ENCODE measurements around the gene SCAF1. TPM values are rescaled to one million over a fixed set of nuclear protein-coding genes. Genes with fewer than 3 reads are reported as not detected.

Gene SCAF1
- total RNA-seq, 1 experiment from 2014 or later, result 103 TPM

GRCh38 chr19:49689133-49690078 lies 47.4 kb downstream of the SCAF1 start, which contains the start of gene ADM5:
ADM5 (plus strand) TSS chr19:49689594; CDS start chr19:49689838, 244 bp downstream.
- peaks cover 3% of the 10 kb centered on the region for H3K9me3 Mint-ChIP-seq
- peak; percentile 56 for TF ChIP-seq CTCF (IDR thresholded peaks at IDR 0.05)
- TF ChIP-seq ESRRA (CRISPR knock-in tag; IDR thresholded peaks at IDR 0.05; ENCODE audit: borderline replicate concordance), result 0 out of 2 replicates have a peak, but pooled peaks have one; percentile 34
- TF ChIP-seq ETV6 (CRISPR knock-in tag; IDR thresholded peaks at IDR 0.05), result peak; percentile 18; the same call in 1 of the 2 replicates
- TF ChIP-seq ATF3 (CRISPR knock-in tag; conservative IDR thresholded peaks at IDR 0.05), result no peak
- TF ChIP-seq CREM (CRISPR knock-in tag; IDR thresholded peaks at IDR 0.05), result no peak
- TF ChIP-seq IRF1 (CRISPR knock-in tag; IDR thresholded peaks at IDR 0.05), result 0 out of 2 replicates have a peak, but pooled peaks have one; percentile 32
- TF ChIP-seq GRHL2 (CRISPR knock-in tag; IDR thresholded peaks at IDR 0.05; ENCODE audit: insufficient replicate concordance, severe bottlenecking), result no peak
- TF ChIP-seq ZBTB21 (CRISPR knock-in tag; IDR thresholded peaks at IDR 0.05; ENCODE audit: borderline replicate concordance), result no peak
- TF ChIP-seq USF2 (CRISPR knock-in tag; IDR thresholded peaks at IDR 0.05), result no peak
- no peak for TF ChIP-seq FOXJ3 (CRISPR knock-in tag; IDR thresholded peaks at IDR 0.05; ENCODE audit: borderline replicate concordance)
- 0 out of 2 replicates have a peak, but pooled peaks have one; percentile 17 for TF ChIP-seq ZNF423 (CRISPR knock-in tag; IDR thresholded peaks at IDR 0.05)
- 0 out of 2 replicates have a peak, but pooled peaks have one; percentile 9 for TF ChIP-seq NFATC4 (CRISPR knock-in tag; IDR thresholded peaks at IDR 0.05)
- TF ChIP-seq PRDM15 (CRISPR knock-in tag; IDR thresholded peaks at IDR 0.05), result peak; percentile 30; the same call in 1 of the 2 replicates
- TF ChIP-seq ZNF121 (CRISPR knock-in tag; IDR thresholded peaks at IDR 0.05), result peak; percentile 99
- peak; percentile 72; the same call in 1 of the 2 replicates for TF ChIP-seq KAT7 (CRISPR knock-in tag; IDR thresholded peaks at IDR 0.05; ENCODE audit: borderline replicate concordance)
- TF ChIP-seq RELA (CRISPR knock-in tag; IDR thresholded peaks at IDR 0.05; ENCODE audit: borderline replicate concordance), result peak; percentile 70; the same call in 1 of the 2 replicates
- no peak for TF ChIP-seq ZNF219 (CRISPR knock-in tag; IDR thresholded peaks at IDR 0.05; ENCODE audit: borderline replicate concordance)
- TF ChIP-seq ATF1 (CRISPR knock-in tag; IDR thresholded peaks at IDR 0.05), result 0 out of 2 replicates have a peak, but pooled peaks have one; percentile 58
- TF ChIP-seq NR2C2 (CRISPR knock-in tag; IDR thresholded peaks at IDR 0.05), result peak; percentile 34; the same call in 1 of the 2 replicates
- TF ChIP-seq SMAD3 (CRISPR knock-in tag; IDR thresholded peaks at IDR 0.05; ENCODE audit: borderline replicate concordance), result no peak
- 0 out of 2 replicates have a peak, but pooled peaks have one; percentile 49 for TF ChIP-seq ZNF281 (CRISPR knock-in tag; IDR thresholded peaks at IDR 0.05)
- TF ChIP-seq EMX1 (CRISPR knock-in tag; IDR thresholded peaks at IDR 0.05), result peak; percentile 12; the same call in 1 of the 2 replicates
- CTCF ChIA-PET, result interaction anchor here (0.6 to 3.8 kb wide), 10 partner anchors 9 to 124 kb away, joined by 3 to 19 read pairs (median 3); partner anchors contain the start of genes AP2A1, FUZ, PRMT1 and SCAF1
- ATAC-seq, result peak; percentile 27
- peak; percentile 76 for DNase-seq (ENCODE audit: low spot score)
- peaks cover 38% of the 10 kb centered on the region for H3K36me3 Mint-ChIP-seq
- peaks cover 45% of the 10 kb centered on the region for H3K4me1 Mint-ChIP-seq
- H3K27ac Mint-ChIP-seq, result peak within 1 kb of the TSS; percentile 96
- POLR2A ChIA-PET, result interaction anchor here (0.6 to 5.9 kb wide), 10 partner anchors 8 to 77 kb away, joined by 3 to 38 read pairs (median 6); partner anchors contain the start of genes AP2A1, PRMT1 and RRAS
- no peaks in the 10 kb centered on the region for H3K27me3 Mint-ChIP-seq (ENCODE audit: low read depth)
- H3K4me3 Mint-ChIP-seq, result peak within 1 kb of the TSS; percentile 93
